GM23338 (cell line): Measurements from ENCODE around the gene ANOS1. TPM values are rescaled to one million over a fixed set of nuclear protein-coding genes. Genes with fewer than 3 reads are reported as not detected.

Experiments used
- ATAC-seq: fragments of 200-7000 bp; cut with Tn5 transposase; 3 replicates; pipeline ENCODE4 v1.9.1; 2020
- DNase-seq: peaks from one replicate; pipeline ENCODE4 v3.0.0-alpha.2; 2015; ENCODE audit warnings: low spot score
- H2AFZ ChIP-seq: fragments of 200-600 bp; sonication (generic); 2 replicates; pipeline ENCODE4 v1.8.0; 2016; ENCODE audit warnings: antibody characterized with exemption, mild to moderate bottlenecking, moderate library complexity
- H3F3A ChIP-seq: fragments of 200-600 bp; sonication (generic); replicated peaks from 2 replicates; pipeline ENCODE4 v1.8.0; 2017; ENCODE audit warnings: antibody characterized with exemption, mixed run types, low read depth
- H3K27ac ChIP-seq: fragments of 200-600 bp; sonication (generic); 2 replicates; pipeline ENCODE4 v1.6.1; 2016; ENCODE audit warnings: low read depth
- H3K27me3 ChIP-seq: fragments of 200-600 bp; sonication (generic); 2 replicates; pipeline ENCODE4 v1.8.0; 2016; ENCODE audit warnings: mild to moderate bottlenecking, mixed run types, moderate library complexity; ENCODE audit not compliant: insufficient read depth
- H3K36me3 ChIP-seq: fragments of 200-600 bp; sonication (generic); 2 replicates; pipeline ENCODE4 v1.8.0; 2016; ENCODE audit warnings: mild to moderate bottlenecking; ENCODE audit not compliant: insufficient read depth
- H3K4me1 ChIP-seq: fragments of 200-600 bp; sonication (generic); 2 replicates; pipeline ENCODE4 v1.8.0; 2016; ENCODE audit warnings: mild to moderate bottlenecking, moderate library complexity; ENCODE audit not compliant: insufficient read depth
- H3K4me2 ChIP-seq: fragments of 200-600 bp; sonication (generic); 2 replicates; pipeline ENCODE4 v1.7.1; 2017; ENCODE audit warnings: mixed run types
- H3K4me3 ChIP-seq: fragments of 200-600 bp; sonication (generic); 2 replicates; pipeline ENCODE4 v1.6.1; 2016; ENCODE audit warnings: mixed run types
- H3K79me2 ChIP-seq: fragments of 200-600 bp; sonication (generic); replicated peaks from 2 replicates; pipeline ENCODE4 v1.8.0; 2017; ENCODE audit warnings: mild to moderate bottlenecking; ENCODE audit not compliant: insufficient read depth
- H3K9me2 ChIP-seq: fragments of 200-600 bp; sonication (generic); 2 replicates; pipeline ENCODE4 v1.8.0; 2017; ENCODE audit not compliant: insufficient read depth
- H4K20me1 ChIP-seq: fragments of 200-600 bp; sonication (generic); replicated peaks from 2 replicates; pipeline ENCODE4 v1.8.0; 2017; ENCODE audit warnings: mild to moderate bottlenecking; ENCODE audit not compliant: insufficient read depth
- H3K27ac Mint-ChIP-seq: 2 replicates; pipeline ENCODE4 v1.8.0; 2020; ENCODE audit warnings: inconsistent platforms, mild to moderate bottlenecking, moderate library complexity, mixed read lengths
- H3K27me3 Mint-ChIP-seq: 3 replicates; pipeline ENCODE4 v1.8.0; 2022; ENCODE audit warnings: low read depth, mild to moderate bottlenecking, moderate library complexity, mixed read lengths, inconsistent platforms; ENCODE audit not compliant: insufficient read depth, poor library complexity
- H3K36me3 Mint-ChIP-seq: 3 replicates; pipeline ENCODE4 v1.8.0; 2021; ENCODE audit warnings: low read depth, mild to moderate bottlenecking, inconsistent platforms, moderate library complexity, mixed read lengths
- H3K4me1 Mint-ChIP-seq: 3 replicates; pipeline ENCODE4 v1.8.0; 2020; ENCODE audit warnings: mild to moderate bottlenecking, inconsistent platforms, mixed read lengths
- H3K4me3 Mint-ChIP-seq: 3 replicates; pipeline ENCODE4 v1.8.0; 2021; ENCODE audit warnings: moderate library complexity, mild to moderate bottlenecking, inconsistent platforms, mixed read lengths
- H3K9me3 Mint-ChIP-seq: 3 replicates; pipeline ENCODE4 v1.8.0; 2020; ENCODE audit warnings: moderate library complexity, mild to moderate bottlenecking, inconsistent platforms, mixed read lengths
- CREB1 ChIP-seq: fragments of 250-450 bp; sonication (Bioruptor Pico); IDR thresholded peaks from 2 replicates; pipeline ENCODE4 v1.5.0; 2020; ENCODE audit warnings: low read depth, mild to moderate bottlenecking, moderate library complexity
- CTCF ChIP-seq, 2 experiments: fragments of 200-600 bp in 1 of 2; sonication (generic) in 1 of 2; conservative IDR thresholded peaks; 2 replicates each; pipeline versions ENCODE4 v1.5.1 to v1.6.1; 2016 to 2017; ENCODE audit warnings: antibody characterized with exemption in 2 of 2, low read depth in 2 of 2, mild to moderate bottlenecking in 2 of 2, moderate library complexity in 1 of 2
- EZH2 ChIP-seq: fragments of 200-600 bp; sonication (generic); IDR thresholded peaks from one replicate; pipeline ENCODE4 v1.8.0; 2017; ENCODE audit warnings: antibody characterized with exemption, mild to moderate bottlenecking, low read depth; ENCODE audit not compliant: unreplicated experiment
- EZH2phosphoT487 ChIP-seq: fragments of 200-600 bp; sonication (generic); IDR thresholded peaks from one replicate; pipeline ENCODE4 v1.8.1; 2018; ENCODE audit warnings: antibody characterized with exemption; ENCODE audit not compliant: unreplicated experiment
- JUNB ChIP-seq: IDR thresholded peaks from one replicate; pipeline ENCODE4 v1.6.1; 2016; ENCODE audit warnings: antibody characterized with exemption; ENCODE audit not compliant: unreplicated experiment
- NANOG ChIP-seq: IDR thresholded peaks from 2 replicates; pipeline ENCODE4 v1.6.1; 2016; ENCODE audit warnings: antibody characterized with exemption, borderline replicate concordance
- POLR2AphosphoS5 ChIP-seq: IDR thresholded peaks from 2 replicates; pipeline ENCODE4 v1.6.1; 2016; ENCODE audit warnings: antibody characterized with exemption, low read depth
- REST ChIP-seq: IDR thresholded peaks from one replicate; pipeline ENCODE4 v1.6.1; 2018; ENCODE audit warnings: antibody characterized with exemption; ENCODE audit not compliant: unreplicated experiment
- STAT1 ChIP-seq: IDR thresholded peaks from one replicate; pipeline ENCODE4 v1.6.1; 2016; ENCODE audit warnings: antibody characterized with exemption; ENCODE audit not compliant: unreplicated experiment
- ZNF114 ChIP-seq: fragments of 250-450 bp; sonication (Bioruptor Pico); IDR thresholded peaks from 2 replicates; pipeline ENCODE4 v1.5.0; 2020; ENCODE audit warnings: mild to moderate bottlenecking, moderate library complexity
- ZNF331 ChIP-seq: fragments of 250-450 bp; sonication (Bioruptor Pico); IDR thresholded peaks from 2 replicates; pipeline ENCODE4 v1.5.0; 2020; ENCODE audit warnings: low read depth, mild to moderate bottlenecking, moderate library complexity
- ZNF462 ChIP-seq: fragments of 250-450 bp; sonication (Bioruptor Pico); IDR thresholded peaks from 2 replicates; pipeline ENCODE4 v1.5.0; 2020; ENCODE audit warnings: mild to moderate bottlenecking, moderate library complexity
- polyA plus RNA-seq: library from polyadenylated mRNA; unstranded; fragments of >200 nt; fragmentation: Nextera tagmentation; extraction: Ambion mirVana; gene quantifications from 2 replicates; pipeline ENCODE4 v1.2.1, GENCODE V29; 2016
- total RNA-seq: library from RNA; depleted of rRNA; stranded (reverse); fragments of >200 nt; shearing (Covaris generic); gene quantifications from 2 replicates; pipeline ENCODE4 v1.2.3, GENCODE V29; 2014

The ANOS1 gene
- total and polyA plus RNA-seq, 2 experiments from 2014 or later: 21.8 to 68.5 TPM

GRCh38 chrX:8737883-8738282 is 5.9 kb upstream of the ANOS1 start:
- no peak overlapping the region for H3K4me2 ChIP-seq
- H3K79me2 ChIP-seq: no peaks in the 10 kb centered on the region
- no peak for TF ChIP-seq REST
- no peak for TF ChIP-seq EZH2
- TF ChIP-seq ZNF114: no peak
- no peak for TF ChIP-seq CREB1 (CRISPR knock-in tag)
- no peak for TF ChIP-seq STAT1
- TF ChIP-seq JUNB: no peak
- no peak for TF ChIP-seq POLR2AphosphoS5
- TF ChIP-seq ZNF462 (CRISPR knock-in tag): no peak
- TF ChIP-seq CTCF (conservative IDR thresholded peaks at IDR 0.05; ENCODE audit: low read depth in 2 of 2): no peak
- no peak for TF ChIP-seq NANOG
- no peak for TF ChIP-seq ZNF331
- TF ChIP-seq EZH2phosphoT487: no peak
- H3K27me3 ChIP-seq: peaks cover 3% of the 10 kb centered on the region; the same call in 1 of the 2 replicates
- no peak overlapping the region; the same call in 1 of the 2 replicates for H3K27ac Mint-ChIP-seq
- H3K36me3 Mint-ChIP-seq: no peaks in the 10 kb centered on the region
- H3K9me3 Mint-ChIP-seq: no peaks in the 10 kb centered on the region
- peaks cover 4% of the 10 kb centered on the region; the same call in 1 of the 2 replicates for H3K4me1 ChIP-seq
- H3F3A ChIP-seq: no peaks in the 10 kb centered on the region
- H3K4me3 Mint-ChIP-seq: no peak overlapping the region
- H3K9me2 ChIP-seq: no peaks in the 10 kb centered on the region
- ATAC-seq: no peak
- no peaks in the 10 kb centered on the region for H3K36me3 ChIP-seq
- DNase-seq: no peak
- H3K27me3 Mint-ChIP-seq: peaks cover 3% of the 10 kb centered on the region
- no peaks in the 10 kb centered on the region for H4K20me1 ChIP-seq
- H3K4me1 Mint-ChIP-seq: peaks cover 24% of the 10 kb centered on the region
- H3K27ac ChIP-seq: no peak overlapping the region
- no peak overlapping the region for H2AFZ ChIP-seq
- H3K4me3 ChIP-seq: no peak overlapping the region
